H9 (cell line): ENCODE results near the gene CHRM4. TPM values are rescaled to one million over a fixed set of nuclear protein-coding genes. Genes with fewer than 3 reads are reported as not detected.
"Not testable (repeated sequence)": the region's sequence is repeated elsewhere in the genome, so short reads cannot be mapped to it uniquely, and the experiment has no call there.

Experiments used
- DNase-seq: peaks from one replicate; pipeline ENCODE4 v3.0.0-alpha.2; 2017
- H2AFZ ChIP-seq: one replicate; pipeline ENCODE4 v1.6.1; 2013; ENCODE audit warnings: mild to moderate bottlenecking, low read length, control low read depth, moderate library complexity
- H2AK5ac ChIP-seq: 2 replicates; pipeline ENCODE4 v1.6.1; 2013; ENCODE audit warnings: low read length, control low read depth, mixed read lengths; ENCODE audit not compliant: insufficient read length
- H2BK120ac ChIP-seq: one replicate; pipeline ENCODE4 v1.6.1; 2013; ENCODE audit warnings: low read depth, mild to moderate bottlenecking, low read length, control low read depth, inconsistent platforms; ENCODE audit not compliant: poor library complexity, severe bottlenecking
- H2BK12ac ChIP-seq: 2 replicates; pipeline ENCODE4 v1.6.1; 2013; ENCODE audit warnings: low read length, control low read depth, mixed read lengths, low read depth; ENCODE audit not compliant: insufficient read length
- H2BK15ac ChIP-seq: 2 replicates; pipeline ENCODE4 v1.6.1; 2013; ENCODE audit warnings: low read depth, low read length, control low read depth
- H2BK20ac ChIP-seq: one replicate; pipeline ENCODE4 v1.6.1; 2013; ENCODE audit warnings: low read depth, mild to moderate bottlenecking, low read length, control low read depth, inconsistent platforms; ENCODE audit not compliant: poor library complexity, severe bottlenecking
- H2BK5ac ChIP-seq: 2 replicates; pipeline ENCODE4 v1.6.1; 2013; ENCODE audit warnings: low read length, control low read depth, mixed read lengths; ENCODE audit not compliant: insufficient read length
- H3K14ac ChIP-seq: 2 replicates; pipeline ENCODE4 v1.6.1; 2013; ENCODE audit warnings: low read length, control low read depth; ENCODE audit not compliant: insufficient read depth
- H3K18ac ChIP-seq: 2 replicates; pipeline ENCODE4 v1.6.1; 2013; ENCODE audit warnings: low read depth, mild to moderate bottlenecking, mixed read lengths, low read length, control low read depth; ENCODE audit not compliant: insufficient read length
- H3K23ac ChIP-seq: 2 replicates; pipeline ENCODE4 v1.6.1; 2013; ENCODE audit warnings: low read length, control low read depth, mixed read lengths, low read depth; ENCODE audit not compliant: insufficient read length
- H3K23me2 ChIP-seq: 2 replicates; pipeline ENCODE4 v1.6.1; 2013; ENCODE audit warnings: low read depth, mild to moderate bottlenecking, mixed read lengths, low read length, control low read depth; ENCODE audit not compliant: insufficient read length, poor library complexity, severe bottlenecking
- H3K27ac ChIP-seq: 2 replicates; pipeline ENCODE4 v1.5.1; 2013; ENCODE audit warnings: low read length, control low read depth, mixed read lengths, low read depth; ENCODE audit not compliant: insufficient read length
- H3K27me3 ChIP-seq: 2 replicates; pipeline ENCODE4 v1.6.1; 2013; ENCODE audit warnings: low read length, control low read depth, inconsistent platforms; ENCODE audit not compliant: insufficient read depth
- H3K4ac ChIP-seq: 2 replicates; pipeline ENCODE4 v1.6.1; 2013; ENCODE audit warnings: low read depth, mild to moderate bottlenecking, control low read depth, inconsistent platforms, low read length, moderate library complexity
- H3K4me1 ChIP-seq: 2 replicates; pipeline ENCODE4 v1.6.1; 2013; ENCODE audit warnings: low read length, control low read depth, inconsistent platforms; ENCODE audit not compliant: insufficient read depth
- H3K4me2 ChIP-seq: 2 replicates; pipeline ENCODE4 v1.6.1; 2013; ENCODE audit warnings: low read length, control low read depth, mixed read lengths; ENCODE audit not compliant: insufficient read length, insufficient read depth
- H3K56ac ChIP-seq: 2 replicates; pipeline ENCODE4 v1.6.1; 2013; ENCODE audit warnings: low read depth, mild to moderate bottlenecking, mixed read lengths, low read length, control low read depth; ENCODE audit not compliant: insufficient read length
- H3K79me1 ChIP-seq: 2 replicates; pipeline ENCODE4 v1.6.1; 2013; ENCODE audit warnings: low read depth, mild to moderate bottlenecking, moderate library complexity, low read length, control low read depth, inconsistent platforms; ENCODE audit not compliant: insufficient read depth, poor library complexity, severe bottlenecking
- H3K79me2 ChIP-seq: 2 replicates; pipeline ENCODE4 v1.6.1; 2013; ENCODE audit warnings: low read length, control low read depth, inconsistent platforms; ENCODE audit not compliant: insufficient read depth
- H3K9ac ChIP-seq: 2 replicates; pipeline ENCODE4 v1.6.1; 2013; ENCODE audit warnings: low read length, control low read depth, mixed read lengths; ENCODE audit not compliant: insufficient read length; ENCODE audit errors: extremely low read depth
- H3K9me3 ChIP-seq: one replicate; pipeline ENCODE4 v1.6.1; 2013; ENCODE audit warnings: low read depth, low read length, inconsistent platforms; ENCODE audit not compliant: control insufficient read depth
- H3T11ph ChIP-seq: one replicate; pipeline ENCODE4 v1.6.1; 2013; ENCODE audit warnings: mild to moderate bottlenecking, low read length, control low read depth, inconsistent platforms
- H4K20me1 ChIP-seq: one replicate; pipeline ENCODE4 v1.6.1; 2013; ENCODE audit not compliant: control insufficient read depth, insufficient read length, insufficient read depth
- H4K5ac ChIP-seq: 2 replicates; pipeline ENCODE4 v1.6.1; 2013; ENCODE audit warnings: low read depth, mild to moderate bottlenecking, mixed read lengths, low read length, control low read depth; ENCODE audit not compliant: insufficient read length
- H4K8ac ChIP-seq: replicated peaks from 2 replicates; pipeline ENCODE4 v1.6.1; 2013; ENCODE audit warnings: low read length, control low read depth, mixed read lengths, low read depth; ENCODE audit not compliant: insufficient read length
- H4K91ac ChIP-seq: 2 replicates; pipeline ENCODE4 v1.6.1; 2013; ENCODE audit warnings: low read depth, mild to moderate bottlenecking, moderate library complexity, mixed read lengths, low read length, control low read depth; ENCODE audit not compliant: insufficient read length
- H3K27ac Mint-ChIP-seq, 3 experiments: 2 replicates in 2 of 3; 3 replicates in 1 of 3; pipeline ENCODE4 v1.8.0; 2020 to 2021; ENCODE audit warnings: mixed read lengths in 3 of 3, mild to moderate bottlenecking in 1 of 3, moderate library complexity in 1 of 3
- H3K27me3 Mint-ChIP-seq: 2 replicates; pipeline ENCODE4 v1.8.0; 2021; ENCODE audit warnings: low read depth, mild to moderate bottlenecking, moderate library complexity, mixed read lengths
- H3K36me3 Mint-ChIP-seq, 3 experiments: 2 replicates in 2 of 3; 3 replicates in 1 of 3; pipeline ENCODE4 v1.8.0; 2020 to 2021; ENCODE audit warnings: low read depth in 3 of 3, mixed read lengths in 3 of 3; ENCODE audit not compliant: insufficient read depth in 1 of 3
- H3K4me1 Mint-ChIP-seq, 2 experiments: 2 replicates each; pipeline ENCODE4 v1.8.0; 2020; ENCODE audit warnings: mixed read lengths in 2 of 2
- H3K4me3 Mint-ChIP-seq, 2 experiments: 2 replicates in 1 of 2; 3 replicates in 1 of 2; pipeline ENCODE4 v1.8.0; 2020 to 2021; ENCODE audit warnings: mild to moderate bottlenecking in 2 of 2, mixed read lengths in 2 of 2, moderate library complexity in 1 of 2
- H3K9me3 Mint-ChIP-seq, 2 experiments: 2 replicates in 1 of 2; 3 replicates in 1 of 2; pipeline ENCODE4 v1.8.0; 2020; ENCODE audit warnings: mild to moderate bottlenecking in 2 of 2, mixed read lengths in 2 of 2, moderate library complexity in 1 of 2
- CTCF ChIP-seq: fragments of 200-600 bp; sonication (generic); conservative IDR thresholded peaks from 3 replicates; pipeline ENCODE4 v1.8.0; 2021; ENCODE audit warnings: antibody characterized with exemption, mild to moderate bottlenecking
- WGBS: extraction: QIAGEN DNeasy Blood & Tissue Kit; methylation state at CpG from one replicate; pipeline ENCODE4 v1.1.7; 2013; ENCODE audit warnings: missing lambda C conversion rate, low lambda C conversion rate, mixed read lengths; ENCODE audit not compliant: insufficient read length; ENCODE audit errors: extremely low coverage; 5-methylcytosine and 5-hydroxymethylcytosine counted together
- total RNA-seq: library from RNA; stranded (reverse); gene quantifications from 2 replicates; pipeline ENCODE4 v1.2.1, GENCODE V29; 2021

CHRM4 gene
- total RNA-seq, 1 experiment from 2014 or later, result 1.0 TPM

- Histone ChIP-seq H4K91ac (no peak overlapping the region), H4K8ac (no peak overlapping the region), H3K9me3 (no peaks in the 10 kb centered on the region), H2BK5ac (no peak overlapping the region), H3K18ac (peak overlapping the region; percentile 76), H3K27ac (no peak overlapping the region), H3K56ac (no peak overlapping the region), H2AK5ac (no peak overlapping the region), H3K79me2 (no peaks in the 10 kb centered on the region), H2BK15ac (no peak overlapping the region; the same call in 1 of the 2 replicates), H3K4me1 (peaks cover 4% of the 10 kb centered on the region; the same call in 1 of the 2 replicates), H3K4me2 (peak overlapping the region; percentile 73), H3T11ph (no peak overlapping the region), H2BK20ac (no peak overlapping the region), H2BK120ac (no peak overlapping the region), H2BK12ac (no peak overlapping the region), H3K23me2 (peaks cover 8% of the 10 kb centered on the region), H2AFZ (no peak overlapping the region), H3K14ac (peak overlapping the region; percentile 77; the same call in 1 of the 2 replicates), H3K9ac (peak overlapping the region; percentile 4), H3K4ac (no peak overlapping the region), H4K20me1 (no peaks in the 10 kb centered on the region), H3K27me3 (no peaks in the 10 kb centered on the region), H4K5ac (no peak overlapping the region), H3K79me1 (no peaks in the 10 kb centered on the region), H3K23ac (no peak overlapping the region)
- Mint-ChIP-seq H3K36me3 (peaks cover 14 to 31% (median 31%) of the 10 kb centered on the region in 3 experiments), H3K4me1 (peaks cover 6 to 24% of the 10 kb centered on the region in 2 experiments), H3K27ac (peak overlapping the region in 2 of 3 experiments; percentile 79 to 95; a peak in 5 of 7 replicates), H3K4me3 (peak overlapping the region; percentile 79 to 82), H3K27me3 (peaks cover 9% of the 10 kb centered on the region), H3K9me3 (no peaks in the 10 kb centered on the region)
- no peak for TF ChIP-seq CTCF
- DNase-seq, result peak; percentile 89
- WGBS, result no CpG with 5 or more reads among the region's 45 CpGs
Measured at GRCh38 chr11:46380340-46381047, 11.1 kb downstream of the CHRM4 start.

- not testable (repeated sequence) for H2BK15ac ChIP-seq, H3K56ac ChIP-seq, H3K14ac ChIP-seq, H3K4me1 ChIP-seq, H3K27ac ChIP-seq, H3K23ac ChIP-seq, H3K9ac ChIP-seq, H3K4ac ChIP-seq, H3K9me3 Mint-ChIP-seq, H2AK5ac ChIP-seq, H2AFZ ChIP-seq, H3K27me3 Mint-ChIP-seq, H2BK12ac ChIP-seq, H3K9me3 ChIP-seq, H2BK20ac ChIP-seq, H4K91ac ChIP-seq, H3T11ph ChIP-seq, H3K27me3 ChIP-seq, H4K5ac ChIP-seq, H3K79me2 ChIP-seq, H4K20me1 ChIP-seq, H3K23me2 ChIP-seq, H4K8ac ChIP-seq, H3K79me1 ChIP-seq, H3K18ac ChIP-seq, H2BK5ac ChIP-seq, H2BK120ac ChIP-seq
- peak overlapping the region; percentile 72 to 79 for H3K4me3 Mint-ChIP-seq
- H3K4me1 Mint-ChIP-seq, result peaks cover 6 to 24% of the 10 kb centered on the region in 2 experiments
- WGBS, result no CpG with 5 or more reads among the region's 36 CpGs
- DNase-seq, result peak; percentile 93
- peak overlapping the region; percentile 32 to 91 (median 79); a peak in 4 of 7 replicates for H3K27ac Mint-ChIP-seq
- peak overlapping the region; percentile 13 for H3K4me2 ChIP-seq
- H3K36me3 Mint-ChIP-seq, result peaks cover 18 to 38% (median 37%) of the 10 kb centered on the region in 3 experiments
Measured at GRCh38 chr11:46379482-46380293, 11.9 kb downstream of the CHRM4 start.
